ELF-1 (cell line): Measurements from ENCODE around the gene C8G.

ENCODE experiments used
- DNase-seq: peaks from one replicate; pipeline ENCODE4 v3.0.0-alpha.2; 2016; ENCODE audit warnings: low read depth, low spot score

Gene C8G

GRCh38 chr9:136944519-136945332 is at the start of gene C8G, which contains the start of gene FBXW5:
C8G (plus strand) TSS chr9:136945243; CDS start chr9:136945321, 78 bp downstream.
FBXW5 (minus strand) TSS chr9:136944738; CDS start chr9:136944083, 655 bp downstream.
- DNase-seq: peak; percentile 92

GRCh38 chr9:136896027-136896426 is 49.0 kb upstream of the C8G start:
- peak; percentile 18 for DNase-seq

GRCh38 chr9:136898483-136899100 is 46.5 kb upstream of the C8G start:
- no peak for DNase-seq

- DNase-seq: no peak
Observed at GRCh38 chr9:136899196-136899595, 45.8 kb upstream of the C8G start.

GRCh38 chr9:136900556-136900955 is 44.5 kb upstream of the C8G start:
- no peak for DNase-seq

GRCh38 chr9:136900988-136901515 is 44.0 kb upstream of the C8G start:
- no peak for DNase-seq

GRCh38 chr9:136901516-136902258 is 43.4 kb upstream of the C8G start:
- no peak for DNase-seq

- DNase-seq: no peak
Observed at GRCh38 chr9:136902259-136902821, 42.7 kb upstream of the C8G start.

- DNase-seq: no peak
Observed at GRCh38 chr9:136903041-136903554, 41.9 kb upstream of the C8G start.

- DNase-seq: no peak
Observed at GRCh38 chr9:136906266-136906665, 38.8 kb upstream of the C8G start.

- DNase-seq: no peak
Observed at GRCh38 chr9:136907011-136907914, 37.8 kb upstream of the C8G start.

- no peak for DNase-seq
Observed at GRCh38 chr9:136910197-136910900, 34.7 kb upstream of the C8G start.

- no peak for DNase-seq
Observed at GRCh38 chr9:136910901-136911245, 34.2 kb upstream of the C8G start.

GRCh38 chr9:136913701-136914438 is 31.2 kb upstream of the C8G start:
- no peak for DNase-seq

- no peak for DNase-seq
Observed at GRCh38 chr9:136915632-136916329, 29.3 kb upstream of the C8G start.

GRCh38 chr9:136916330-136917184 is 28.5 kb upstream of the C8G start:
- DNase-seq: no peak

GRCh38 chr9:136917902-136918301 is 27.1 kb upstream of the C8G start:
- no peak for DNase-seq

GRCh38 chr9:136920069-136920468 is 25.0 kb upstream of the C8G start:
- DNase-seq: no peak
